HG02852 (cell line): ENCODE data around the gene NCOR2.

Experiments used
- ATAC-seq: cut with Tn5 transposase; IDR thresholded peaks from one replicate; pipeline ENCODE4 v1.9.1; 2021; ENCODE audit warnings: mild to moderate bottlenecking, moderate library complexity; ENCODE audit not compliant: unreplicated experiment

Gene NCOR2

GRCh38 chr12:124529565-124530276 lies 37.7 kb downstream of the NCOR2 start:
- ATAC-seq = no peak

GRCh38 chr12:124527861-124528561 lies 39.4 kb downstream of the NCOR2 start:
- no peak for ATAC-seq

GRCh38 chr12:124525927-124526692 lies 41.3 kb downstream of the NCOR2 start:
- no peak for ATAC-seq

- no peak for ATAC-seq
Measured at GRCh38 chr12:124525455-124525854, 42.0 kb downstream of the NCOR2 start.

DNA sequence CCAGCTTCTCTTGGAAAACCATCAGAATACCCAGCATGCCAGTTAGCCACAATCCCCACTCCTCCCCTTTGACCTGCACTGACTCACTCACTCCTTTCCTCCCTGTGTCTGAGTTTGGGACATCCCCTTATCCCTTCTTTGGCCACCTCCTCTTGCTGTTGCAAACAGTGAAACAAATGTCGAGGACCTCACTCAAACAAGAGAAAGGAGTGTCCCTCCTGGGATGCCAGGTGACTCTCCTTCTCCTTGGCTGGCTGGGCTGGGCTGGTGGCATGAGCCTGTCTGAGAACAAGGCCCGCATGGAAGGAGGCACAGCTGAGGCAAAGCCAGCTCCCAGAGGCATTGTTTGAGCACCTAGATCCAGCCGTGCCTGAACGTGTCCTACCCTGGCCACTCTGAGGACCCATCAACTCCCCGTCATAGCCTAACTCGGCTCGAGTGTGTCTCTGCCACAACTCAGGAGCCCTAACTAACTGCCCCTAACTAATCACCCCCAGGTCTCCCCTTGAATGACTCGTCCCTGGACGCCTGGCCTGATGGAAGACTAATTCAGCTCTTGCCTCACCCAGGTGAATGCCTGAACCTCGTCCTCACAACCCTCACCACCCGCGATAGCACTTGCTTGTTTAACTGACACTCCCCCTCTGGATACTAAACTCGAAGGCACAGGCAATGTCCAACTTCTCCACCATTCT lies 43.0 kb downstream of the NCOR2 start:
- no peak for ATAC-seq

DNA sequence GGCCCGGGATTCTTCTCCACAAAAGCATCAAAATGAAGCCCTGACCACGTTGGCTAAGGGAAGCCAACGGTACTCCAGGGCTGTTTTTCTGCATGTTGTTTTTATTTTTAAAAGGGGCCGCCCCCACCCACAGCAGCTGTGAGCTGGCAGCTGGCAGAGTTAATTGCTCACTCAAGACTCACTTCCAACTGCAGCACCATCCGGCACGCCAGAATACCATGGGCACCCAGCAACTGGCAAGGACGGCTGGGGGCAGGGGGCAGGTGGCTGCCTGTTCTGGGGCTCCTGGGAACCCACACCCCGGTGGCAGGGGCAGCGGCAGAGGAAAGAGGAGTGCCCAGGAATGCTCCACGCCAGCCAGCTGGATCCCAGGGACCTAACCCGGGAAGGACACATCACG lies 44.3 kb downstream of the NCOR2 start:
- no peak for ATAC-seq

GRCh38 chr12:124520907-124521306 lies 46.5 kb downstream of the NCOR2 start:
- ATAC-seq = no peak

- no peak for ATAC-seq
Measured at GRCh38 chr12:124520265-124520701, 47.1 kb downstream of the NCOR2 start.

GRCh38 chr12:124519746-124520145 lies 47.7 kb downstream of the NCOR2 start:
- ATAC-seq = no peak

- ATAC-seq = no peak
Measured at GRCh38 chr12:124518051-124518932, 49.1 kb downstream of the NCOR2 start.
